Uterus (tissue), 2 donors: ENCODE data around the gene MS4A14.

Source experiments
- POLR2A ChIP-seq, 2 donors: fragments of 450-650 bp; IDR thresholded peaks; one replicate each; pipeline ENCODE4 v1.6.1; 2016; ENCODE audit warnings: antibody characterized with exemption in 2 of 2, mild to moderate bottlenecking in 1 of 2, moderate library complexity in 1 of 2
- TF ChIP-seq, protein P1 (sequence below), 4 experiments: fragments of 200-600 bp in 2 of 4; fragments of 450-650 bp in 2 of 4; sonication (generic) in 2 of 4; IDR thresholded peaks; one replicate each; pipeline ENCODE4 v1.5.1; 2016 to 2019; ENCODE audit warnings: antibody characterized with exemption in 4 of 4, mild to moderate bottlenecking in 2 of 4, moderate library complexity in 1 of 4

DNA sequence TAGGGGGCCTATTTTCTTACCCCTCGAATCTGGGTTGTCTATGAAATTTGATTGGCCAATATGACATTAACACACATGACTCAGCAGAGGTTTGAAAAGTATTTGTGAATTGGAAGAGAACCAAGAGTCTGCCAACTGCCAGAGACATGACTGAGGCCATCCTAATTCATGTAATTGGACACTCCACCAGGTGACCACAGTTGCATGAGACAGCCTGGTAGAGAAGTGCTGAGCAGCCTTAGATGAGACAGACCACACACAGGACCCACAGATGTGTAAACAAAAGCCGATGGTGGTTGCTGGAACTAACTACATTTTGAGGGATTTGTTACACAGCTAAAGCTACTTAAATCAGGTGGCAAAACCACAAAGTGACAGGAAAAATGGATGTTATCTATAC is 32.3 kb downstream of the MS4A14 start:
- TF ChIP-seq, protein P1, sequence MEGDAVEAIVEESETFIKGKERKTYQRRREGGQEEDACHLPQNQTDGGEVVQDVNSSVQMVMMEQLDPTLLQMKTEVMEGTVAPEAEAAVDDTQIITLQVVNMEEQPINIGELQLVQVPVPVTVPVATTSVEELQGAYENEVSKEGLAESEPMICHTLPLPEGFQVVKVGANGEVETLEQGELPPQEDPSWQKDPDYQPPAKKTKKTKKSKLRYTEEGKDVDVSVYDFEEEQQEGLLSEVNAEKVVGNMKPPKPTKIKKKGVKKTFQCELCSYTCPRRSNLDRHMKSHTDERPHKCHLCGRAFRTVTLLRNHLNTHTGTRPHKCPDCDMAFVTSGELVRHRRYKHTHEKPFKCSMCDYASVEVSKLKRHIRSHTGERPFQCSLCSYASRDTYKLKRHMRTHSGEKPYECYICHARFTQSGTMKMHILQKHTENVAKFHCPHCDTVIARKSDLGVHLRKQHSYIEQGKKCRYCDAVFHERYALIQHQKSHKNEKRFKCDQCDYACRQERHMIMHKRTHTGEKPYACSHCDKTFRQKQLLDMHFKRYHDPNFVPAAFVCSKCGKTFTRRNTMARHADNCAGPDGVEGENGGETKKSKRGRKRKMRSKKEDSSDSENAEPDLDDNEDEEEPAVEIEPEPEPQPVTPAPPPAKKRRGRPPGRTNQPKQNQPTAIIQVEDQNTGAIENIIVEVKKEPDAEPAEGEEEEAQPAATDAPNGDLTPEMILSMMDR (IDR thresholded peaks at IDR 0.05), result no peak
- no peak for TF ChIP-seq POLR2A (IDR thresholded peaks at IDR 0.05)
